ENCODE measurements around the gene HTRA1.

Gene HTRA1

DNA sequence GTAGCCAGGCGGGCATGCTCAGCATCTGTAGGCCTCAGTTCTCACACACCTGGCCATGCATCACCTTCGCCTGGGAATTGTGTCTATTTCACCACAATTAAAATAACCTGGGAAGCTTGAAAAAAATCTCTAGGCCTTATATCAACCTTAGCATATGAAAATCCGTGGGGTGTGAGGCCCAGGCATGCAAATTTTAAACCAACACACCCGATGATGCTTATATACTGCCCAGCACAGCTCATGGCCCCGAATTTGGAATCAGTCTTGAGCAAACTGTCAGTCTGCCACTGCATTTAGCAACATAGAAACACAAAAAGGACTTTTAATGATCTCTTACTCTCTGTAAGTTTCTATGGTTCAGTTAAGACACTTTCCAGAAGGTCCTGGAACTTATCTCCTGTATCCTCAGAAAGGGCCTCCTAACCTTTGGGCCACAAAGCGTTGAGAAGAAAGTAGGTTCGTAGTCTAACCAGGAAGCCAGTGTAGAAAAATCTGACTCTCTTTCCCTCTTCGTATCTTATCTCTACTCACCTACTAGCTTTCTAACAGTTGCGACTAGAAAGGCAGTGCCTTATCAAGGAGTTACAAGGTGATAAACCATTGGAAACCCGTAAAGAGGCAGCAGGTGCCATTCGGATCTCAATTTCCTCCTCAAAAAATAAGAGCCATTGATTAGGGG lies 87.2 kb downstream of the HTRA1 start:
- no peak overlapping the region for H3K4me3 ChIP-seq (ENCODE audit: low read depth, low read length)
- in situ Hi-C loops (cut with HindIII; ENCODE audit: low sequenced_read_pairs): no loop called here
- TF ChIP-seq, protein P1, sequence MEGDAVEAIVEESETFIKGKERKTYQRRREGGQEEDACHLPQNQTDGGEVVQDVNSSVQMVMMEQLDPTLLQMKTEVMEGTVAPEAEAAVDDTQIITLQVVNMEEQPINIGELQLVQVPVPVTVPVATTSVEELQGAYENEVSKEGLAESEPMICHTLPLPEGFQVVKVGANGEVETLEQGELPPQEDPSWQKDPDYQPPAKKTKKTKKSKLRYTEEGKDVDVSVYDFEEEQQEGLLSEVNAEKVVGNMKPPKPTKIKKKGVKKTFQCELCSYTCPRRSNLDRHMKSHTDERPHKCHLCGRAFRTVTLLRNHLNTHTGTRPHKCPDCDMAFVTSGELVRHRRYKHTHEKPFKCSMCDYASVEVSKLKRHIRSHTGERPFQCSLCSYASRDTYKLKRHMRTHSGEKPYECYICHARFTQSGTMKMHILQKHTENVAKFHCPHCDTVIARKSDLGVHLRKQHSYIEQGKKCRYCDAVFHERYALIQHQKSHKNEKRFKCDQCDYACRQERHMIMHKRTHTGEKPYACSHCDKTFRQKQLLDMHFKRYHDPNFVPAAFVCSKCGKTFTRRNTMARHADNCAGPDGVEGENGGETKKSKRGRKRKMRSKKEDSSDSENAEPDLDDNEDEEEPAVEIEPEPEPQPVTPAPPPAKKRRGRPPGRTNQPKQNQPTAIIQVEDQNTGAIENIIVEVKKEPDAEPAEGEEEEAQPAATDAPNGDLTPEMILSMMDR (IDR thresholded peaks at IDR 0.05; ENCODE audit: low read depth, low read length, missing control alignments): no peak
- DNase-seq (ENCODE audit: low read depth): no peak

DNA sequence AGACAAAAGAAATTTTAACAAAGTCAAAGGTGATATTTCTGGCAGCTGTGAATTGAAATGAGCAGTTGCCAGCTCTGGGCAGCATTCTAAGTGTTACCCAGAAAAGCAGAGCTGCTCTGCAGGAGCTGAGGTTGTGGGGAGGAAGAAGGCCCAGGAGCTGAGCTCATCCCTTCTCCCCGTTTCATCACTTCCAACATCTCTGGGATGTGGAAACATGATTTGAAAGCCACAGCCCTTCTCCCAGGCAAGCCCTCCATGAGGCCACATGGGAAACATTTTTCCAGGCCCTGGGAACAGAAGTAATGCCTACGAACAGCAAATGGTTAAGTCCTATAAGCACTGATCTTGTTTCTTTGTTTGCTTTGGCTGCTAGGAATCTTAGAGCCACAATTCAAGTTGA lies 88.3 kb downstream of the HTRA1 start:
- H3K4me3 ChIP-seq (ENCODE audit: low read depth, low read length): no peak overlapping the region
- DNase-seq (ENCODE audit: low read depth): no peak
- TF ChIP-seq, protein P1 (IDR thresholded peaks at IDR 0.05; ENCODE audit: low read depth, low read length, missing control alignments): no peak
- in situ Hi-C loops (cut with HindIII; ENCODE audit: low sequenced_read_pairs): no loop called here

DNA sequence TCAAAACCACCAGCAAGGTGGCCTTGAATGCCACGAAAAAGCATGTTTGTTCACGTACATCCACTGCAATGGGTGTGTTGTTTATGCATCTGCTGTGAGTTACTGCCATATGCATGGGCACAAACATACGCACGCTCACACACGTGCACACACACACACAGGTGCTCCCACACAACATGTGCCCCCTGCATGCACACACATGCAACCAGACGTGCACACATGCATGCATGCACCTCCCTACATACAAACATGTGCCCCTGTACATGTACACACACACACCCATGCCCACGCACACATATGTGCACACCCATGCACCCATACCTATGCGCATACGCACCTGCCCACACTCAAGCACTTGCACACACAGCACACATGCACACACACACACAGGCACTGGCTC lies 89.1 kb downstream of the HTRA1 start:
- in situ Hi-C loops (cut with HindIII; ENCODE audit: low sequenced_read_pairs): no loop called here
- TF ChIP-seq, protein P1 (IDR thresholded peaks at IDR 0.05; ENCODE audit: low read depth, low read length, missing control alignments): no peak
- no peak for DNase-seq (ENCODE audit: low read depth)
- no peak overlapping the region for H3K4me3 ChIP-seq (ENCODE audit: low read depth, low read length)

DNA sequence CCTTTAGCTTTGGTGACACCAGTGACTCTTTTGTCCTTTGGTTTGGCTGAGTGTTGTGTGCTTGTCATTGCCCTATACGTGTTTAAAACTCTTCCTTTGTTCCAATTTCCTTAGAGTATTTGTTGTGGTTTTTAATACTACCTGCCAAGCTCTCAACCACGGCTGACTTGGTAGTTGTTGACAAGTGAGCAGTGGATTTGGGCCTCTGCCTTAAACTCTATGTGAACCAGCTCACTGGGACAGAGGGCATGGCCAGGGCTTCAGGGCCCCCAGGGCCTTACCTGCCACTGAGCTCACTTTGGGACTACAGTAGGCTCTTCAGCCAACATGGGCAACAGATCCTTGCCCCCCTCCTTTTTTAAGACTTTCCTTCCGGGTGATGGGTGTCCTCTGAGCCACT lies 89.6 kb downstream of the HTRA1 start:
- in situ Hi-C loops (cut with HindIII; ENCODE audit: low sequenced_read_pairs): no loop called here
- no peak for DNase-seq (ENCODE audit: low read depth)
- H3K4me3 ChIP-seq (ENCODE audit: low read depth, low read length): no peak overlapping the region
- TF ChIP-seq, protein P1 (IDR thresholded peaks at IDR 0.05; ENCODE audit: low read depth, low read length, missing control alignments): no peak

DNA sequence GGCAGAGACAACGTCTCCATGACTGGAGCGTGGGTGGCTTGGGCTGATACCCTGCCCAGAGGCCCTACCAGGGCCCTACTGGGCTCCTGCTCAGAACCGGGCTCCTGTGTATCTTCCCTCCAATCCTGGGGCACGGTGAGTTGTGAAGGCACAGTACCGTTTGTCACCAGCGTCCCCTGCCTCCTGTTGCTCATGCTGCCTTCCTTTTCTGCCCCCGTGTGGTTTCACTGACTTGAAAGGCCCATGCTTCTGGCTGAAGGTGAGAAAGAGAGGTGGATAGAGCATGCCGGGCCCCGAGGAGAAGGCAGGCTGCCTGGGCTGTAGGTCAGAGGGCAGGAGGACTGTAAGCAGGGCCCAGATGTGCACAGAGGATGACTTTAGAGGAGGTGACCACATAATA lies 90.1 kb downstream of the HTRA1 start:
- no peak overlapping the region for H3K4me3 ChIP-seq (ENCODE audit: low read depth, low read length)
- in situ Hi-C loops (cut with HindIII; ENCODE audit: low sequenced_read_pairs): no loop called here
- DNase-seq (ENCODE audit: low read depth): no peak
- TF ChIP-seq, protein P1 (IDR thresholded peaks at IDR 0.05; ENCODE audit: low read depth, low read length, missing control alignments): no peak

DNA sequence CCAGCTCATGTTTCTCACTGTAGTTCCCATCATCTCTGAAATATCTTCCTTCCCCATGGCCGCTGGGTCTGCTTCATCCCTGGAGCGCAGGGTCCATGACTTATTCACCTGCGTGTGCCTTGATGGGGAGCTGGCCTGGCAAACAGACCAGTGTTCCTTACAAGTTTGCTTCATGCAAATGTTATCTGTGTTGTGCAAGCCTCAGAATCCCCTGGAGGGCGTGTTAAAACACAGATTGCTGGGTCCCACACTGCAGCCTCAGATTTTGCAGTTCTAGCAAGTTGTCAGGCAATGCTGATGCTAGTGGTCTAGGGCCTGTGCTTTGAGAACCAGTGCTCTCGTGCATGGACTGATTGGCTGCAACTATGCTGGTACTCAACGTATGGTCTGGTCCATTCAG lies 92.0 kb downstream of the HTRA1 start:
- TF ChIP-seq, protein P1 (IDR thresholded peaks at IDR 0.05; ENCODE audit: low read depth, low read length, missing control alignments): no peak
- in situ Hi-C loops (cut with HindIII; ENCODE audit: low sequenced_read_pairs): no loop called here
- H3K4me3 ChIP-seq (ENCODE audit: low read depth, low read length): no peak overlapping the region
- no peak for DNase-seq (ENCODE audit: low read depth)

Measured in astrocyte of the cerebellum (primary cell).